ENCODE data around the gene RASD1.
"Not testable (repeated sequence)": the region's sequence is repeated elsewhere in the genome, so short reads cannot be mapped to it uniquely, and the experiment has no call there.

RASD1 gene

DNA sequence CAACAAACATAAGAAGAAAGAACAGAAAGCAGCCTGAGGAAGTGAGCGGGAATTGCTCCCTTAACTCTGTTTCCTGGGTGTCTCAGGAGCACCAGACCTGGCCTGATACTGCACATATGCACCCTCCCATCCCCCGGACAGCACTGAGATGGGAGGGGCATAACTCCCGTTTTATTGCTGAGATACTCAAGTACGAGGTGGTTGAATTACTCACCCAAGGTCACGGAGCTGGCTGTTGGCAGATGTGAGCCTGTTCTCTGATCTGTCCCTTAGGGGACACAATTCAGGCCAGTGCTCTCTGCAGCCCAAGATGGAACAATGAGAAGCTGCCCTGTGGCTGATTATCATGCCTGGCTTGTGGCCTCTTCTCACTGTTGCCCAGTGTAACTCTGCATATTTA, 28.5 kb downstream of the RASD1 start:
- Histone ChIP-seq H3K4me3 (replicated peaks; ENCODE audit: insufficient read depth, low read length) (no peak overlapping the region), H3K27ac (replicated peaks) (no peak overlapping the region), H3K27me3 (ENCODE audit: insufficient read depth, poor library complexity, severe bottlenecking) (no peaks in the 10 kb centered on the region)
- DNase-seq (ENCODE audit: low read depth in 1 of 2, low spot score in 1 of 2), result no peak
- TF ChIP-seq POLR2AphosphoS5 (IDR thresholded peaks at IDR 0.05; ENCODE audit: low read depth), result no peak
- TF ChIP-seq, protein P1, sequence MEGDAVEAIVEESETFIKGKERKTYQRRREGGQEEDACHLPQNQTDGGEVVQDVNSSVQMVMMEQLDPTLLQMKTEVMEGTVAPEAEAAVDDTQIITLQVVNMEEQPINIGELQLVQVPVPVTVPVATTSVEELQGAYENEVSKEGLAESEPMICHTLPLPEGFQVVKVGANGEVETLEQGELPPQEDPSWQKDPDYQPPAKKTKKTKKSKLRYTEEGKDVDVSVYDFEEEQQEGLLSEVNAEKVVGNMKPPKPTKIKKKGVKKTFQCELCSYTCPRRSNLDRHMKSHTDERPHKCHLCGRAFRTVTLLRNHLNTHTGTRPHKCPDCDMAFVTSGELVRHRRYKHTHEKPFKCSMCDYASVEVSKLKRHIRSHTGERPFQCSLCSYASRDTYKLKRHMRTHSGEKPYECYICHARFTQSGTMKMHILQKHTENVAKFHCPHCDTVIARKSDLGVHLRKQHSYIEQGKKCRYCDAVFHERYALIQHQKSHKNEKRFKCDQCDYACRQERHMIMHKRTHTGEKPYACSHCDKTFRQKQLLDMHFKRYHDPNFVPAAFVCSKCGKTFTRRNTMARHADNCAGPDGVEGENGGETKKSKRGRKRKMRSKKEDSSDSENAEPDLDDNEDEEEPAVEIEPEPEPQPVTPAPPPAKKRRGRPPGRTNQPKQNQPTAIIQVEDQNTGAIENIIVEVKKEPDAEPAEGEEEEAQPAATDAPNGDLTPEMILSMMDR (IDR thresholded peaks at IDR 0.05; ENCODE audit: insufficient read depth, low read length), result no peak
- no peak for TF ChIP-seq SPI1 (IDR thresholded peaks at IDR 0.05; ENCODE audit: borderline replicate concordance, low read depth)
- TF ChIP-seq GABPA (IDR thresholded peaks at IDR 0.05; ENCODE audit: low read depth), result no peak
- TF ChIP-seq, protein P2, sequence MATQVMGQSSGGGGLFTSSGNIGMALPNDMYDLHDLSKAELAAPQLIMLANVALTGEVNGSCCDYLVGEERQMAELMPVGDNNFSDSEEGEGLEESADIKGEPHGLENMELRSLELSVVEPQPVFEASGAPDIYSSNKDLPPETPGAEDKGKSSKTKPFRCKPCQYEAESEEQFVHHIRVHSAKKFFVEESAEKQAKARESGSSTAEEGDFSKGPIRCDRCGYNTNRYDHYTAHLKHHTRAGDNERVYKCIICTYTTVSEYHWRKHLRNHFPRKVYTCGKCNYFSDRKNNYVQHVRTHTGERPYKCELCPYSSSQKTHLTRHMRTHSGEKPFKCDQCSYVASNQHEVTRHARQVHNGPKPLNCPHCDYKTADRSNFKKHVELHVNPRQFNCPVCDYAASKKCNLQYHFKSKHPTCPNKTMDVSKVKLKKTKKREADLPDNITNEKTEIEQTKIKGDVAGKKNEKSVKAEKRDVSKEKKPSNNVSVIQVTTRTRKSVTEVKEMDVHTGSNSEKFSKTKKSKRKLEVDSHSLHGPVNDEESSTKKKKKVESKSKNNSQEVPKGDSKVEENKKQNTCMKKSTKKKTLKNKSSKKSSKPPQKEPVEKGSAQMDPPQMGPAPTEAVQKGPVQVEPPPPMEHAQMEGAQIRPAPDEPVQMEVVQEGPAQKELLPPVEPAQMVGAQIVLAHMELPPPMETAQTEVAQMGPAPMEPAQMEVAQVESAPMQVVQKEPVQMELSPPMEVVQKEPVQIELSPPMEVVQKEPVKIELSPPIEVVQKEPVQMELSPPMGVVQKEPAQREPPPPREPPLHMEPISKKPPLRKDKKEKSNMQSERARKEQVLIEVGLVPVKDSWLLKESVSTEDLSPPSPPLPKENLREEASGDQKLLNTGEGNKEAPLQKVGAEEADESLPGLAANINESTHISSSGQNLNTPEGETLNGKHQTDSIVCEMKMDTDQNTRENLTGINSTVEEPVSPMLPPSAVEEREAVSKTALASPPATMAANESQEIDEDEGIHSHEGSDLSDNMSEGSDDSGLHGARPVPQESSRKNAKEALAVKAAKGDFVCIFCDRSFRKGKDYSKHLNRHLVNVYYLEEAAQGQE (IDR thresholded peaks at IDR 0.05; ENCODE audit: insufficient replicate concordance, low read depth), result no peak

DNA sequence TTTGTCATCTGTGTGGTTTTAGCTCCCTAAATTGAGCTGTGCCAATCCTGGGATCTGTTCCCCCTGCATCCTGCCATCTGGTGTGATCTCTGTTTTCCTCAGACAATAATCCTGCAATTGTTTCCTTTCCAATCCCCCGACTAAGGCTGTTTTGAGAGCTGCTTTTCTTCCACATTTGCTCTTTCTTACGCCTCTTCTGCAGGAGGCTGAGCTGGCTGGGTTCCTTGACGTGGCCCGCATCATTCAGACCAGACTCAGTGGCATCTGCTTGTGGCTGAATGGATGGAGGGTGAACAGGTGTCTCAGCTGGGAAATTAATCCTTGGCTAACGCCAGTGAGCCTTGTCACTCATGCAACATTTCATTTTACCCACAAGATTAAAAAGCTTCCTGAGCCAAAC, 29.2 kb downstream of the RASD1 start:
- Histone ChIP-seq H3K27me3 (ENCODE audit: insufficient read depth, poor library complexity, severe bottlenecking) (no peaks in the 10 kb centered on the region), H3K4me3 (replicated peaks; ENCODE audit: insufficient read depth, low read length) (no peak overlapping the region), H3K27ac (replicated peaks) (no peak overlapping the region)
- no peak for DNase-seq (ENCODE audit: low read depth in 1 of 2, low spot score in 1 of 2)
- TF ChIP-seq POLR2AphosphoS5 (IDR thresholded peaks at IDR 0.05; ENCODE audit: low read depth) (no peak), SPI1 (IDR thresholded peaks at IDR 0.05; ENCODE audit: borderline replicate concordance, low read depth) (no peak), GABPA (IDR thresholded peaks at IDR 0.05; ENCODE audit: low read depth) (no peak)
- TF ChIP-seq, protein P2 (IDR thresholded peaks at IDR 0.05; ENCODE audit: insufficient replicate concordance, low read depth), result no peak
- TF ChIP-seq, protein P1 (IDR thresholded peaks at IDR 0.05; ENCODE audit: insufficient read depth, low read length), result no peak

DNA sequence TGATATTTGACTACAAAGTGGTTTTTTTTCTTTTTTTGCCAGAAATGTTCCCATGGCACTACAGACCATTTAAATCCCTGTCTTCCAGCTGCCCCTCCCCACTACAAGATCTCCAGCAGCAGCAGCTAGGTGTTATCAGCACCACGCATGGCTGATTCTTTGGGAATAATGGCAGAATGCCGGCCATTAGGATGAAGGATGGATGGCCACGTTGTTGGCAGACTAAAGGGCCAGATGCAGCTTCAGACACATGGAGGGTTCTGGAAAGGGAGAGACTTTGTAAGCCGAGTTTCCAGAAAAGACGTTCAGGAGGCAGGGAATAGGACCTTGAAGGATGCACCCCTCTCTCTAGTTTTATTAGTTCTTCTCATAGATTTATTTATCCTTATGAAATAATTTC, 29.7 kb downstream of the RASD1 start:
- TF ChIP-seq, protein P2 (IDR thresholded peaks at IDR 0.05; ENCODE audit: insufficient replicate concordance, low read depth), result no peak
- TF ChIP-seq SPI1 (IDR thresholded peaks at IDR 0.05; ENCODE audit: borderline replicate concordance, low read depth) (no peak), GABPA (IDR thresholded peaks at IDR 0.05; ENCODE audit: low read depth) (no peak), POLR2AphosphoS5 (IDR thresholded peaks at IDR 0.05; ENCODE audit: low read depth) (no peak)
- TF ChIP-seq, protein P1 (IDR thresholded peaks at IDR 0.05; ENCODE audit: insufficient read depth, low read length), result no peak
- no peak for DNase-seq (ENCODE audit: low read depth in 1 of 2, low spot score in 1 of 2)
- Histone ChIP-seq H3K4me3 (replicated peaks; ENCODE audit: insufficient read depth, low read length) (no peak overlapping the region), H3K27me3 (ENCODE audit: insufficient read depth, poor library complexity, severe bottlenecking) (no peaks in the 10 kb centered on the region), H3K27ac (replicated peaks) (no peak overlapping the region)

DNA sequence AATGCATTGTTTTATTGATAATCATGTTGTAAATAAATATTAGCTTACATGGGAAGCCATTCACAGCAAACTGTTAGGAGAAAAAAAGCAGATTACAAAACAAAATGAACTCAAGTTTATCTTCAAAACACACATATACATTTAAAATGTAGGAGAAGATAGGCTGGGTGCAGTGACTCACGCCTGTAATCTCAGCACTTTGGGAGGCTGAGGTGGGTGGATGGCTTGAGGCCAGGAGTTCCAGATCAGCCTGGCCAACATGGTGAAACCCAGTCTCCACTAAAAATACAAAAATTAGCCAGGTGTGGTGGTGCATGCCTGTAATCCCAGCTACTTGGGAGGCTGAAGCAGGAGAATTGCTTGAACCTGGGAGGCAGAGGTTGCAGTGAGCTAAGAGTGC, 30.3 kb downstream of the RASD1 start:
- H3K27me3 ChIP-seq (ENCODE audit: insufficient read depth, poor library complexity, severe bottlenecking); DNase-seq (ENCODE audit: low read depth in 1 of 2, low spot score in 1 of 2); H3K4me3 ChIP-seq (replicated peaks; ENCODE audit: insufficient read depth, low read length); H3K27ac ChIP-seq (replicated peaks): not testable (repeated sequence)

Data from HL-60 (cell line).